Measurements from ENCODE around the gene MREG. TPM values are rescaled to one million over a fixed set of nuclear protein-coding genes. Genes with fewer than 3 reads are reported as not detected.

MREG gene
- total RNA-seq, 1 donor, result 4.3 TPM

GRCh38 chr2:216034065-216034464 is 20.7 kb upstream of the MREG start:
- peak; percentile 75 for DNase-seq (ENCODE audit: low read depth)
- H3K4me3 ChIP-seq (ENCODE audit: low read depth, low read length), result no peak overlapping the region
- TF ChIP-seq CTCF (IDR thresholded peaks at IDR 0.05; ENCODE audit: insufficient read depth, low read depth, low read length), result peak; percentile 96

GRCh38 chr2:216033403-216033802 is 20.1 kb upstream of the MREG start:
- H3K4me3 ChIP-seq (ENCODE audit: low read depth, low read length), result no peak overlapping the region
- DNase-seq (ENCODE audit: low read depth), result no peak
- TF ChIP-seq CTCF (IDR thresholded peaks at IDR 0.05; ENCODE audit: insufficient read depth, low read depth, low read length), result no peak

- H3K4me3 ChIP-seq (ENCODE audit: low read depth, low read length), result no peak overlapping the region
- peak; percentile 75 for DNase-seq (ENCODE audit: low read depth)
- no peak for TF ChIP-seq CTCF (IDR thresholded peaks at IDR 0.05; ENCODE audit: insufficient read depth, low read depth, low read length)
These were observed 18.8 kb upstream of the MREG start for GRCh38 chr2:216031960-216032689.

- H3K4me3 ChIP-seq (ENCODE audit: low read depth, low read length), result no peak overlapping the region
- TF ChIP-seq CTCF (IDR thresholded peaks at IDR 0.05; ENCODE audit: insufficient read depth, low read depth, low read length), result no peak
- DNase-seq (ENCODE audit: low read depth), result no peak
These were observed 16.9 kb upstream of the MREG start for GRCh38 chr2:216030216-216030615.

GRCh38 chr2:216029416-216030129 is 16.2 kb upstream of the MREG start:
- no peak overlapping the region for H3K4me3 ChIP-seq (ENCODE audit: low read depth, low read length)
- DNase-seq (ENCODE audit: low read depth), result no peak
- no peak for TF ChIP-seq CTCF (IDR thresholded peaks at IDR 0.05; ENCODE audit: insufficient read depth, low read depth, low read length)

GRCh38 chr2:216024779-216025336 is 11.5 kb upstream of the MREG start:
- no peak for TF ChIP-seq CTCF (IDR thresholded peaks at IDR 0.05; ENCODE audit: insufficient read depth, low read depth, low read length)
- no peak overlapping the region for H3K4me3 ChIP-seq (ENCODE audit: low read depth, low read length)
- DNase-seq (ENCODE audit: low read depth), result no peak
